ENCODE results near the gene FNDC3B.

DNA sequence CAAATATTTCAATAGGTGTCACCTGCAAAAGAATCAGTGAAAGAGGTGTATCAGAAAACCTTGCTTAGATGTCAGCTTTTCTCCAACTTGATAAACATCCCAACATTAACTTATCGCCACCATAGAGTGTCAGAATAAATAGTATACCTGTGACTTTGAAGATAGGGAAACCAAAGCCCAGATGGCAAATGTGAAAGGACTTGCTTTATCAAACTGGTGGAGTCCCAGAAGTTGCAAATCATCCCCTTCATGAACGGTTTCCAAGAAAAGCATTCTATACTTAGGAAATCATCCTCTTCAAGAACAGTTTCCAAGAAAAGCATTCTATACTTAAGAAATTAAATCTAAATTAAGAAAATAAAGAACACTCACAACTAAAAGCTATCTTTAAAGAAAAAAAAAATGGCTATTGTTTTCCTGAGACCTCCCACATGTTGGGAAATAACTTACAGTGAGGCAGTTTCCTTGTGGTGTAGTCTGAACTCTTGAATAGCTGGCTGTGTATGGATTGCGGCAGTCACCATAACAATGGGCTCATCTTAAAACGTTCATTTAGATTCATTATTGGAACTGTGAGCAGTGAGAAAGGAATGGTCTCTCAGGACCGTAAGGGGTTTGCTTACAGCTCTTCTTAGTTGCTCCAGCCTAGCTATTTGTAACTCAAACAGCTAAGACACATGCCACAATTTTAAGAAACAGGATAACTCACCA lies 352.4 kb downstream of the FNDC3B start:
- TF ChIP-seq CTCF (IDR thresholded peaks at IDR 0.05) (no peak), POLR2AphosphoS5 (IDR thresholded peaks at IDR 0.05; ENCODE audit: insufficient read depth in 1 of 2, low read depth in 1 of 2) (no peak), POLR2A (IDR thresholded peaks at IDR 0.05) (no peak)

All from vagina (tissue), 2 donors.